ENCODE data around the gene HSPA5.

HSPA5 gene

DNA sequence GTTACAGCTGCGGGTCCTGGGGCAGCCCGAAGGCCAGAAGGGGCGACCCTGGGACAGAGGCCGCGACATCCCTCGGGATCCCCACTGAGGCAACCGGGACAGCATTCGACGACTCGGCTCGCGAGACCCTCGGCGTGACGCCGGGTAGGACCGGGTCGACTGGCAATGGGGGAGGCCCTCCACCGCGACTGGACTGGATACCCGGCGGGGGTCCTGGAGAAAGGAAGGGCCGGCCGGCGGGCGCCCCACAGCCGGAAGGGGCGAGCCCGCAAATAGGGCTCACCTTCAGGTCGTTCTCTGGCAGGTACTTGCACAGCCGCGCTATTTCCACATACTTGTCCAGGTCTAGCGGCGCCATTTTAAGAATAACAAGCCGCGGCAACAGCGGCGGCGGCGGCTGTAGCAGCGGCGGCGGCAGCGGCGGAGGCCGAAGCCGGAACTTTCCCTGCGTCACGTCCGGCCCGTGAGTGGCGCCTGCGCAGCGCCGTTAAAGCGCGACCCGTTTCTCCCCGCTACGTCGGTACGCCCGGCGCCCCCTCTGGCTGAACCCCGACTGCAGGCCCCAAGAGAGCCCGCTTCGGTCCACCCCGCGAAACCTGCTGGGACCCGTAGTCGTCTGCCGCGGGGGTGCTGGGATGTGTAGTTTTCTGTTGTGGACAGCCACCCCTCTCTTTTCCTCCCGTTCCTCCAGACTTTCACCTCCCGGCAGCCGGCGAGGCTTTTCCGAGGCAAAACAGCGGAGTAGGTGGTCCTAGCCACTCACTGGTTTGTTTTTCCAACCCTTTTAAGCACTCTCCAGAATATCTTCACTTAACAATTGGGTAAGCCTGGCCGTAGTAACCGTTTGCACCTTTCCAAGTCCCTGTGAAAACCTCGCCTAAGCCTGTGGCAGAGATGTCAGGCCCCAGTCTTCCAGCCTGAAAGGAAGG, 51.5 kb downstream of the HSPA5 start, which contains the start of gene PPP6C:
Gene PPP6C (minus strand): TSS at position 443 of the 929 bp plus-strand sequence. CDS start 85 bp downstream, at position 358.
- DNase-seq = peak; percentile 97

DNA sequence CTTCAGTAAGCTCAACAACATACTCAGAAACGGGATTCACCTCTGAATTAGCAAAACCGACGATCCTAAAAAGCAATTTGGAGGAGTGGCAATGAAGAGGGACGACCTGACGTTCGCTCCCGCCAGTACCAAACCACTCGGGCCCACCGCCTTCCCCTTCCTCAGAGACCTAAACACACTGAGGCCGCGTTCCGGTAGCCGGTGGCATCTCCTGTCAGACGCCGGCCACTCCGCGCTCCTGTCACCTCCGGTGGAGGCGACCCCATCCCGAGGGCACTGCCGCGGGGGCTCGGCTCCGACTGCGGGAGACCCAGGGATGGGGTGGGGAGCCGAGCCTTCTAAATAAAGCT, 52.2 kb downstream of the HSPA5 start:
- DNase-seq = no peak
